HG03558 (cell line): ENCODE data around the gene LRRC27.

Source experiments
- ATAC-seq: cut with Tn5 transposase; IDR thresholded peaks from one replicate; pipeline ENCODE4 v1.9.1; 2021; ENCODE audit warnings: moderate number of reproducible peaks; ENCODE audit not compliant: unreplicated experiment; ENCODE audit errors: extremely low read depth

Gene LRRC27

GRCh38 chr10:132408823-132409666 is 77.1 kb downstream of the LRRC27 start:
- no peak for ATAC-seq

- ATAC-seq, result no peak
These were observed 77.7 kb downstream of the LRRC27 start for GRCh38 chr10:132409667-132410028.

- ATAC-seq, result no peak
These were observed 78.2 kb downstream of the LRRC27 start for GRCh38 chr10:132410056-132410778.

- ATAC-seq, result no peak
These were observed 79.0 kb downstream of the LRRC27 start for GRCh38 chr10:132410779-132411532.

- no peak for ATAC-seq
These were observed 79.7 kb downstream of the LRRC27 start for GRCh38 chr10:132411561-132412253.

GRCh38 chr10:132412316-132413192 is 80.6 kb downstream of the LRRC27 start:
- ATAC-seq, result no peak

GRCh38 chr10:132413226-132414205 is 81.5 kb downstream of the LRRC27 start:
- no peak for ATAC-seq

- ATAC-seq, result no peak
These were observed 82.5 kb downstream of the LRRC27 start for GRCh38 chr10:132414402-132415016.

GRCh38 chr10:132415255-132415654 is 83.3 kb downstream of the LRRC27 start:
- no peak for ATAC-seq

- no peak for ATAC-seq
These were observed 84.0 kb downstream of the LRRC27 start for GRCh38 chr10:132415956-132416355.

GRCh38 chr10:132416566-132417256 is 84.7 kb downstream of the LRRC27 start:
- ATAC-seq, result no peak

- no peak for ATAC-seq
These were observed 85.4 kb downstream of the LRRC27 start for GRCh38 chr10:132417257-132417910.

- ATAC-seq, result no peak
These were observed 86.0 kb downstream of the LRRC27 start for GRCh38 chr10:132417957-132418441.

- no peak for ATAC-seq
These were observed 86.8 kb downstream of the LRRC27 start for GRCh38 chr10:132418527-132419416.
